Adrenal gland (tissue), 12 donors: ENCODE measurements around the gene ASMTL. TPM values are rescaled to one million over a fixed set of nuclear protein-coding genes. Genes with fewer than 3 reads are reported as not detected.
A peak's percentile ranks its signal among the peaks of the same experiment; 100 is the strongest.

Experiments
- DNase-seq, 7 donors: peaks; one replicate each; pipeline ENCODE4 v3.0.0-alpha.2; 2019 to 2020
- H3K27ac ChIP-seq, 5 donors: fragments of 200-600 bp; sonication (generic) in 4 of 5; 1 replicate in 3 of 5; 2 replicates in 2 of 5; pipeline versions ENCODE4 v1.5.1 to v1.8.0; 2016 to 2020; ENCODE audit warnings: mild to moderate bottlenecking in 1 of 5
- H3K27me3 ChIP-seq: fragments of 200-600 bp; 2 replicates; pipeline ENCODE4 v1.8.0; 2021
- H3K36me3 ChIP-seq, 2 donors: fragments of 200-600 bp; replicated peaks in 1 of 2; 1 replicate in 1 of 2; 2 replicates in 1 of 2; pipeline versions ENCODE4 v1.5.1 to v1.8.0; 2018 to 2022
- H3K4me1 ChIP-seq, 2 donors: fragments of 200-600 bp; replicated peaks in 1 of 2; 1 replicate in 1 of 2; 2 replicates in 1 of 2; pipeline versions ENCODE4 v1.5.1 to v1.8.0; 2018 to 2021
- H3K4me3 ChIP-seq, 4 donors: fragments of 200-600 bp; sonication (generic) in 3 of 4; one replicate each; pipeline ENCODE4 v1.5.1; 2016 to 2018
- H3K9me3 ChIP-seq, 3 donors: fragments of 200-600 bp; sonication (generic) in 1 of 3; replicated peaks in 1 of 3; 1 replicate in 2 of 3; 2 replicates in 1 of 3; pipeline versions ENCODE4 v1.5.1 to v1.8.0; 2016 to 2021
- CTCF ChIP-seq, 6 experiments: fragments of 450-650 bp in 4 of 6; fragments of 200-600 bp in 2 of 6; sonication (generic) in 1 of 6; IDR thresholded peaks; 1 replicate in 5 of 6; 2 replicates in 1 of 6; pipeline versions ENCODE4 v1.5.1 to v1.8.0; 2016 to 2021; ENCODE audit warnings: antibody characterized with exemption in 6 of 6, mild to moderate bottlenecking in 2 of 6, moderate library complexity in 1 of 6
- POLR2A ChIP-seq, 2 donors: fragments of 450-650 bp; IDR thresholded peaks; one replicate each; pipeline ENCODE4 v1.6.1; 2017; ENCODE audit warnings: antibody characterized with exemption in 2 of 2, mild to moderate bottlenecking in 2 of 2, moderate library complexity in 1 of 2
- WGBS, 4 donors: extraction: QIAGEN DNeasy Blood & Tissue Kit in 2 of 4; methylation state at CpG; one replicate each; pipeline versions ENCODE4 v1.1.5 to v1.1.7; 2013 to 2017; 5-methylcytosine and 5-hydroxymethylcytosine counted together
- intact Hi-C, 2 donors: fragments of 100-400 bp; cut with DNase I; formaldehyde crosslinking; loops; one replicate each; pipeline versions ENCODE4 v1.14.1 to v1.15.0; 2022 to 2023
- polyA plus RNA-seq, 3 donors: library from polyadenylated mRNA; stranded (reverse); fragments of 200-250 nt in 2 of 3; fragments of 350-450 nt in 1 of 3; fragmentation: Illumina TruSeq in 1 of 3; extraction: RNeasy Lipid Tissue Mini Kit (QIAGEN cat#74804) in 1 of 3; gene quantifications; one replicate each; pipeline ENCODE4 v1.2.3, GENCODE V29; 2013 to 2014
- total RNA-seq, 9 donors: library from RNA; depleted of rRNA in 4 of 9; stranded (reverse); fragments of >200 nt in 4 of 9; fragments of 120-200 nt in 1 of 9; fragmentation: NEBNext Ultra II Directional in 1 of 9; extraction: Animal tissue kit (Norgen Biotek cat#: 25700) in 1 of 9; gene quantifications; one replicate each; pipeline versions ENCODE4 v1.1.0 to v1.2.4, GENCODE V29; 2013 to 2023
- donor health status: healthy with polysubstance abuse.
- donor health status: Bipolar disorder and iron deficiency.
- donor health status: DM: yes; HTN: yes; CAD: no.
- donor health status: DM: no; HTN: no; CAD: no.
- donor health status: DM: no; HTN: no; CAD: no.
- donor health status: DM: yes; HTN: yes; CAD: no.

Gene ASMTL
- total and polyA plus RNA-seq, 12 donors = 7.9 to 35.5 (median 30.9) TPM

DNA sequence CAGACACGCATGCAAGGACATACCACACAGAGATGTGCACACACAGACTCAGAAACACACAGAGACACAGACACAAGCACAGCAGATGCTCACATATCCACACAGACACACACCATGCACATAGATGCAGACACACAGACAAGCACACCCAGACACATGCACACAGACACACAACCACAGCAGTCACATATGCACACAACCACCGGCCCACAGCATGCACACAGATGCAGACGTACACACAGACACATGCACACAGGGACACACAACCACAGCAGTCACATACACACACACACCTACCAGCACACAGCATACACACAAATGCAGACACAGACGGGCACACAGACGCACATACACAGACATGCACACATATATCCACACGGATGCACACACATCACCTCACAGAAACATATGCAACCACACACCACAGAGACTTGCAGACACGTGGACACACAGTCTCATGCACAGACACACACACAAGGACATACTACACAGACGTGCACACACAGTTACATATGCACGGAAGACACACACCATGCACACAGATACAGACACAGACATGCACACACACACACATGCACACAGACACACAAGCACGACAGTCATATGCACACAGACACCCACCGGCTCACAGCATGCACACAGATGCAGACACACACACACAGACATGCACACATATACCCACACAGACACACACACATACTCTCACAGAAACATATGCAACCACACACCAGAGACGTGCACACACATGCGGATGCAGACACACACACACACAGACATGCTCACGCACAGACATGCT, 35.5 kb downstream of the ASMTL start:
- intact Hi-C loops = no loop called here
- Histone ChIP-seq H3K27ac (no peak overlapping the region), H3K4me1 (no peaks in the 10 kb centered on the region), H3K4me3 (no peak overlapping the region), H3K27me3 (no peaks in the 10 kb centered on the region), H3K9me3 (no peaks in the 10 kb centered on the region), H3K36me3 (peaks cover 0 to 17% of the 10 kb centered on the region in 2 donors)
- DNase-seq = peak in 1 of 7 donors; percentile 6
- TF ChIP-seq CTCF (IDR thresholded peaks at IDR 0.05) (no peak), POLR2A (IDR thresholded peaks at IDR 0.05) (no peak)
- 73 to 87% (median 77%) methylated on average over 9 to 14 of the region's 14 CpGs for WGBS, 4 donors

DNA sequence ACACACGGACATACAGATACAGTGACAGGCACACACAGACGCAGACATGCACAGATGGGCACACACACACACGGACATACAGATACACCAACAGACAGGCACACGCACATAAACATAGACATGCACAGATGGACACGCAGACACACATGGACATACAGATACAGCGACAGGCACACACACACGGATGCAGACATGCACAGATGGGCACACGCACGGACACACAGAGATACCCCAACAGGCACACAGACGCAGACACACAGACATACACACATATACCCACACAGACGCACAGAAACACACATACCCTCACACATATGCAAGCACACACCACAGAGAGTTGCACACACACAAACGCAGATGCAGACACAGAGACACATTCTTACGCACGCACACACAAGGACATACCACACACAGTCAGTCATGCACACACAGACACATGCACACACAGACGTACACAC, 36.4 kb downstream of the ASMTL start:
- Histone ChIP-seq H3K27ac (no peak overlapping the region), H3K4me3 (no peak overlapping the region), H3K27me3 (no peaks in the 10 kb centered on the region), H3K4me1 (no peaks in the 10 kb centered on the region), H3K9me3 (no peaks in the 10 kb centered on the region), H3K36me3 (peaks cover 0 to 19% of the 10 kb centered on the region in 2 donors)
- intact Hi-C loops = no loop called here
- TF ChIP-seq POLR2A (IDR thresholded peaks at IDR 0.05) = no peak
- TF ChIP-seq CTCF (IDR thresholded peaks at IDR 0.05) = no peak
- DNase-seq = no peak
- 69 to 83% (median 73%) methylated on average over 14 to 15 of the region's 15 CpGs for WGBS, 4 donors

- 87 to 95% (median 92%) methylated on average over 18 to 31 of the region's 31 CpGs for WGBS, 4 donors
- no peaks in the 10 kb centered on the region for H3K4me1 ChIP-seq
- H3K4me3 ChIP-seq = no peak overlapping the region
- no peak overlapping the region for H3K27ac ChIP-seq
- TF ChIP-seq POLR2A (IDR thresholded peaks at IDR 0.05) (no peak), CTCF (IDR thresholded peaks at IDR 0.05) (no peak)
- no peaks in the 10 kb centered on the region for H3K27me3 ChIP-seq
- peaks cover 0 to 19% of the 10 kb centered on the region in 2 donors for H3K36me3 ChIP-seq
- peak in 1 of 7 donors; percentile 15 for DNase-seq
- no peaks in the 10 kb centered on the region for H3K9me3 ChIP-seq
- intact Hi-C loops = no loop called here
These were observed 40.1 kb downstream of the ASMTL start for GRCh38 chrX:1412551-1413161.

- Histone ChIP-seq H3K9me3 (no peaks in the 10 kb centered on the region), H3K4me1 (no peaks in the 10 kb centered on the region), H3K36me3 (peaks cover 0 to 27% of the 10 kb centered on the region in 2 donors), H3K4me3 (no peak overlapping the region), H3K27me3 (no peaks in the 10 kb centered on the region), H3K27ac (no peak overlapping the region)
- peak in 1 of 7 donors; percentile 4 for DNase-seq
- WGBS, 4 donors = 81 to 88% (median 85%) methylated on average over 12 of the region's 12 CpGs
- TF ChIP-seq POLR2A (IDR thresholded peaks at IDR 0.05) (no peak), CTCF (IDR thresholded peaks at IDR 0.05) (no peak)
- intact Hi-C loops = no loop called here
These were observed 41.4 kb downstream of the ASMTL start for GRCh38 chrX:1411326-1411725.
